ENCODE measurements around the gene MOK.
"Not testable (repeated sequence)": the region's sequence is repeated elsewhere in the genome, so short reads cannot be mapped to it uniquely, and the experiment has no call there.

Gene MOK

GRCh38 chr14:102304611-102305506, at the start of gene MOK:
MOK (minus strand) TSS chr14:102305164; CDS start chr14:102304968, 196 bp downstream.
- DNase-seq, result peak; percentile 90 to 99 (median 96)
- intact Hi-C loops (cut with DNase I), result no loop called here

- no peak for DNase-seq
- intact Hi-C loops (cut with DNase I), result no loop called here
Measured at GRCh38 chr14:102353126-102353619, 48.2 kb upstream of the MOK start.

- intact Hi-C loops (cut with DNase I), result no loop called here
- no peak for DNase-seq
Measured at GRCh38 chr14:102352213-102352612, 47.2 kb upstream of the MOK start.

- DNase-seq; intact Hi-C loops (cut with DNase I): not testable (repeated sequence)
Measured at GRCh38 chr14:102351593-102351992, 46.6 kb upstream of the MOK start.

- no peak for DNase-seq
Measured at GRCh38 chr14:102351023-102351422, 46.1 kb upstream of the MOK start.

GRCh38 chr14:102348376-102348775, 43.4 kb upstream of the MOK start:
- DNase-seq, result peak in 1 of 10 donors; percentile 75
- intact Hi-C loops (cut with DNase I), result no loop called here

More at GRCh38 chr14:102351023-102351422, 46.1 kb upstream of the MOK start:
- intact Hi-C loops (cut with DNase I), result no loop called here

GRCh38 chr14:102346645-102347044, 41.7 kb upstream of the MOK start:
- DNase-seq, result no peak
- intact Hi-C loops (cut with DNase I), result no loop called here

GRCh38 chr14:102345232-102345631, 40.3 kb upstream of the MOK start:
- intact Hi-C loops (cut with DNase I), result no loop called here
- peak in 1 of 10 donors; percentile 55 for DNase-seq

- peak; percentile 56 to 98 (median 85) for DNase-seq
- intact Hi-C loops (cut with DNase I), result no loop called here
Measured at GRCh38 chr14:102344485-102344884, 39.5 kb upstream of the MOK start.

- no peak for DNase-seq
- intact Hi-C loops (cut with DNase I), result no loop called here
Measured at GRCh38 chr14:102344084-102344483, 39.1 kb upstream of the MOK start.

- DNase-seq, result no peak
- intact Hi-C loops (cut with DNase I), result no loop called here
Measured at GRCh38 chr14:102342238-102342637, 37.3 kb upstream of the MOK start.

- peak in 1 of 10 donors; percentile 84 for DNase-seq
- intact Hi-C loops (cut with DNase I), result no loop called here
Measured at GRCh38 chr14:102341566-102341965, 36.6 kb upstream of the MOK start.

GRCh38 chr14:102338724-102339123, 33.8 kb upstream of the MOK start:
- DNase-seq, result peak in 1 of 10 donors; percentile 74
- intact Hi-C loops (cut with DNase I), result no loop called here

- peak in 3 of 10 donors; percentile 45 to 68 (median 58) for DNase-seq
- intact Hi-C loops (cut with DNase I), result no loop called here
Measured at GRCh38 chr14:102335163-102335562, 30.2 kb upstream of the MOK start.

- peak in 3 of 10 donors; percentile 37 to 56 (median 50) for DNase-seq
- intact Hi-C loops (cut with DNase I), result no loop called here
Measured at GRCh38 chr14:102333795-102334705, 29.1 kb upstream of the MOK start.

GRCh38 chr14:102333390-102333789, 28.4 kb upstream of the MOK start:
- intact Hi-C loops (cut with DNase I), result no loop called here
- DNase-seq, result peak in 1 of 10 donors; percentile 12

GRCh38 chr14:102330806-102331205, 25.8 kb upstream of the MOK start:
- intact Hi-C loops (cut with DNase I), result no loop called here
- DNase-seq, result no peak

GRCh38 chr14:102329381-102329780, 24.4 kb upstream of the MOK start:
- DNase-seq; intact Hi-C loops (cut with DNase I): not testable (repeated sequence)

GRCh38 chr14:102326583-102326982, 21.6 kb upstream of the MOK start:
- intact Hi-C loops (cut with DNase I), result no loop called here
- peak in 2 of 10 donors; percentile 57 to 82 for DNase-seq

GRCh38 chr14:102325791-102326345, 20.9 kb upstream of the MOK start:
- peak in 2 of 10 donors; percentile 51 to 55 for DNase-seq
- intact Hi-C loops (cut with DNase I), result no loop called here

Data from posterior cingulate gyrus (tissue), 11 donors.